BE2C (cell line): ENCODE data around the gene MAP2K5.

Experiments
- DNase-seq: peaks from one replicate; pipeline ENCODE4 v3.0.0-alpha.2; 2020
- H3K27me3 ChIP-seq: fragments of 250-450 bp; sonication (Bioruptor Pico); 2 replicates; pipeline ENCODE4 v1.5.1; 2020; ENCODE audit warnings: mild to moderate bottlenecking
- H3K36me3 ChIP-seq: fragments of 250-450 bp; sonication (Bioruptor Pico); 2 replicates; pipeline ENCODE4 v1.5.1; 2020; ENCODE audit warnings: mild to moderate bottlenecking
- H3K4me1 ChIP-seq: fragments of 250-450 bp; sonication (Bioruptor Pico); 2 replicates; pipeline ENCODE4 v1.5.1; 2020
- H3K4me3 ChIP-seq: 2 replicates; pipeline ENCODE4 v1.5.1; 2011; ENCODE audit warnings: low read depth, low read length
- H3K9me3 ChIP-seq: fragments of 250-450 bp; sonication (Bioruptor Pico); 2 replicates; pipeline ENCODE4 v1.5.1; 2020
- CTCF ChIP-seq: IDR thresholded peaks from 2 replicates; pipeline ENCODE4 v1.5.1; 2012; ENCODE audit warnings: mild to moderate bottlenecking, low read depth, low read length

MAP2K5 gene

DNA sequence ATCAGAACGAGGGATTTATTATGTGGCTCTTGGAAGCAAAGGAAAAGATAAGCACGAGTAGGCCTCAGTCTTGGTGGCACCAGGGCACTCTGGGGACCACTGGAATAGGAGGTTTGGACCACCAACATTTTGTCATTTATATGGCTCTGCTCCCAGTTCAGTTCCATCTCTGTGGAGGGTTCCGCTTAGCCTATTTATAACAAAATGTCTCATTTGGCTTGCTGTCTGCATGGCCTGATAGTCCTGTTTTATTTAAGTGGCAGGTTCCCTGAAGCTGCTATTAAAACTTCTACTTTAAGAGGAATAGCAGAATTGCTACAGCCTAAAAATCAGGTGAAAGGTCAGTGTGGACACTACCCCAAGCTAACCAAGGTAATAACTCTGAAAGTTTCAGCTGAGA, 27.2 kb downstream of the MAP2K5 start:
- Histone ChIP-seq H3K4me1 (no peaks in the 10 kb centered on the region; the same call in 1 of the 2 replicates), H3K36me3 (peaks cover 3% of the 10 kb centered on the region; the same call in 1 of the 2 replicates), H3K4me3 (no peak overlapping the region), H3K27me3 (no peaks in the 10 kb centered on the region), H3K9me3 (no peaks in the 10 kb centered on the region)
- no peak for TF ChIP-seq CTCF
- DNase-seq, result no peak

DNA sequence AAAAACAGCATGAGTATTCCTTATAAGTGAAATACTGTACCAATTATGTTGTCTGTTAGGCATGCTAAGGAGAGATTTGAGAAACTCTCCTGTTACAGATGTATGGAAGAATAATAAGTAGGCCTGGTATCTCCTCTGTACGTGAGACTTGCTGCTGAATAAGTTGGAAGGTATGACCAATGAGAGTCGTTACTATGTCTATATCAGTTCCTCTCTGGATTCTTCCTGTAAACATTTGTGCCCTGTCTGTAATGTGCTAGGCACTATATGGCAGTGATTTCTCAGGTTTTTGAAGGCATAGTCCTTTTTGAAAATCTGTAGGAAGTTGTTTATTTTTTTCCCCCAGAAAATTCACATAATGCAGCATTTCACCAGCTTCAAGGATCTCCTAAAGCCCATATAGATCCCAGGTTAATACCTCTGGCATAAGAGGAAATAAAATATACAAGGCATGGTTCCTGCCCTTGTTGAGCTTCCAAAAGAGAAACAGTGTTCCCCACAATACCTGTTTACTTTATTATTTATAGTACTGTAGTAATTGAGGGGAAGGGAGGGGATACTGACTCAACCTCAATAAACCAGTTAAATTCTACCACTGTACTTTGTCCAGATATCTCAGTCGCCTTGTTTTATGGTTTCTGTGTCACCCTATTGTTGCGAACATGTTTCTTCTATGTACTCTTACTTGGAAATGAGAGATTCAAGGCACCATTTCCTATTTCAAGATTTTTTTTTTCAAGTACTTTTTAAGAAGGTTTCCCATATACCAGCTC, 28.6 kb downstream of the MAP2K5 start:
- TF ChIP-seq CTCF, result no peak
- Histone ChIP-seq H3K36me3 (peaks cover 3% of the 10 kb centered on the region; the same call in 1 of the 2 replicates), H3K4me3 (no peak overlapping the region), H3K27me3 (no peaks in the 10 kb centered on the region), H3K9me3 (no peaks in the 10 kb centered on the region), H3K4me1 (no peaks in the 10 kb centered on the region; the same call in 1 of the 2 replicates)
- no peak for DNase-seq

- no peak for DNase-seq
- Histone ChIP-seq H3K27me3 (no peaks in the 10 kb centered on the region), H3K9me3 (no peaks in the 10 kb centered on the region), H3K36me3 (peaks cover 3% of the 10 kb centered on the region; the same call in 1 of the 2 replicates), H3K4me1 (no peaks in the 10 kb centered on the region; the same call in 1 of the 2 replicates), H3K4me3 (no peak overlapping the region)
- no peak for TF ChIP-seq CTCF
These were observed 29.3 kb downstream of the MAP2K5 start for GRCh38 chr15:67571648-67572415.

DNA sequence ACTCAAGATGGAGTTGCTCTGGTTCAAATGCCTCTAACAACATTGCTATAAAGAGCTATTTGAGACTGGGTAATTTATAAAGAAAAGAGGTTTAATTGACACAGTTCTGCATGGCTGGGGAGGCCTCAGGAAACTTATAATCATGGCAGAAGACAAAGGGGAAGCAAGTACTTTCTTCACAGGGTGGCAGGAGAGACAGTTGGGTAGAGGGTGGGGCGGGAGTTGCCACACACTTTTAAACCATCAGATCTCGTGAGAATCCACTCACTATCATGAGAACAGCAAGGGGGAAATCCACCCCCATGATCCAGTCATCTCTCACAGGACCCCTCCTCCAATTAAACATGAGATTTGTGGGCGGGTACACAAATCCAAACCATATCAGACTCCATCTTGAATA, 30.7 kb downstream of the MAP2K5 start:
- no peaks in the 10 kb centered on the region for H3K36me3 ChIP-seq

GRCh38 chr15:67575039-67575502, 32.6 kb downstream of the MAP2K5 start:
- no peaks in the 10 kb centered on the region for H3K27me3 ChIP-seq
- no peaks in the 10 kb centered on the region for H3K9me3 ChIP-seq
- H3K4me1 ChIP-seq, result no peaks in the 10 kb centered on the region; the same call in 1 of the 2 replicates
- no peaks in the 10 kb centered on the region for H3K36me3 ChIP-seq
- DNase-seq, result no peak
- no peak for TF ChIP-seq CTCF
- H3K4me3 ChIP-seq, result no peak overlapping the region

More for the DNA sequence above, 30.7 kb downstream of the MAP2K5 start:
- no peaks in the 10 kb centered on the region for H3K27me3 ChIP-seq
- H3K9me3 ChIP-seq, result no peaks in the 10 kb centered on the region
- H3K4me3 ChIP-seq, result no peak overlapping the region
- DNase-seq, result no peak
- TF ChIP-seq CTCF, result no peak
- no peaks in the 10 kb centered on the region; the same call in 1 of the 2 replicates for H3K4me1 ChIP-seq
